ENCODE measurements around the gene POU3F1.

DNA sequence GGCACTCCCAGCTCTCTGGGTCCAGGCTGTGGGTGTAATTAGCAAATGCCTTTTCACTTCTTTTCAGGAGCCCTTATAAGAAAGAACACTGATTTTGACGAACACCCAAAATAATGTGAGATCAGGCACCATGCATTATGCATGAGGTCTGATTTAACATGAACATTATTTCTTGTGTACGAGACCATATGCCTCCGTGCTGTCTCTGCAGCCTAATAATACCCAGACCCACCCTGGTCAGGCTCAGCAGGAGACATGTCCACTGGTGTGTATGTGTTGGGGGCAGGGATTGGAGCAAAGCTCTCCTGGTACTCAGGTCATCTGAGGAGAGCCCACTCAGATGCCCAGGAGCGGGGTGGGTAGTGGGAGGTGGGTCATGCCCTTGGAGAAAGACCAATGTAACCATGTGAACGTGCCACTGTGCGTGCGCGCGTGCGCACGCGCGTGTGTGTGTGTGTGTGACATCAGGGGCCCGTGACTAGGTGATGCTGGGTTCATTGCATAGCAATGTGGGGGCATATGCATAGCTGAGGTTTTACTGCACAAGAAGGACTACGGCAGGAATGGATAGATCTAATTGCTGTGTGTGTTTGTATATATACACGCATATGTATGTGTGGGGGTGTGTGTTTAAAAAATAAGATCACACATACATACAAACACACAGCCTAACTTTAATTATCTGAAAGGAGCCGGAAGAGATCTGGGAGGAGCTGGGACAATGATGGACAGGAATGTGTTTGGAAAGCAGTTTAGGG is 7.1 kb downstream of the POU3F1 start:
- TF ChIP-seq, protein P1, sequence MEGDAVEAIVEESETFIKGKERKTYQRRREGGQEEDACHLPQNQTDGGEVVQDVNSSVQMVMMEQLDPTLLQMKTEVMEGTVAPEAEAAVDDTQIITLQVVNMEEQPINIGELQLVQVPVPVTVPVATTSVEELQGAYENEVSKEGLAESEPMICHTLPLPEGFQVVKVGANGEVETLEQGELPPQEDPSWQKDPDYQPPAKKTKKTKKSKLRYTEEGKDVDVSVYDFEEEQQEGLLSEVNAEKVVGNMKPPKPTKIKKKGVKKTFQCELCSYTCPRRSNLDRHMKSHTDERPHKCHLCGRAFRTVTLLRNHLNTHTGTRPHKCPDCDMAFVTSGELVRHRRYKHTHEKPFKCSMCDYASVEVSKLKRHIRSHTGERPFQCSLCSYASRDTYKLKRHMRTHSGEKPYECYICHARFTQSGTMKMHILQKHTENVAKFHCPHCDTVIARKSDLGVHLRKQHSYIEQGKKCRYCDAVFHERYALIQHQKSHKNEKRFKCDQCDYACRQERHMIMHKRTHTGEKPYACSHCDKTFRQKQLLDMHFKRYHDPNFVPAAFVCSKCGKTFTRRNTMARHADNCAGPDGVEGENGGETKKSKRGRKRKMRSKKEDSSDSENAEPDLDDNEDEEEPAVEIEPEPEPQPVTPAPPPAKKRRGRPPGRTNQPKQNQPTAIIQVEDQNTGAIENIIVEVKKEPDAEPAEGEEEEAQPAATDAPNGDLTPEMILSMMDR (IDR thresholded peaks at IDR 0.05; ENCODE audit: low read depth, low read length, poor library complexity, severe bottlenecking): no peak
- no peak for TF ChIP-seq EZH2phosphoT487 (IDR thresholded peaks at IDR 0.05; ENCODE audit: borderline replicate concordance, low read length)
